NCI-H524 treated with DMSO at 0.1 percent for 48 hours (cell line): Measurements from ENCODE around the gene VPS54.

ENCODE experiments used
- DNase-seq: peaks from one replicate; lab custom pipeline; 2025; lab: John Stamatoyannopoulos, UW

Gene VPS54

DNA sequence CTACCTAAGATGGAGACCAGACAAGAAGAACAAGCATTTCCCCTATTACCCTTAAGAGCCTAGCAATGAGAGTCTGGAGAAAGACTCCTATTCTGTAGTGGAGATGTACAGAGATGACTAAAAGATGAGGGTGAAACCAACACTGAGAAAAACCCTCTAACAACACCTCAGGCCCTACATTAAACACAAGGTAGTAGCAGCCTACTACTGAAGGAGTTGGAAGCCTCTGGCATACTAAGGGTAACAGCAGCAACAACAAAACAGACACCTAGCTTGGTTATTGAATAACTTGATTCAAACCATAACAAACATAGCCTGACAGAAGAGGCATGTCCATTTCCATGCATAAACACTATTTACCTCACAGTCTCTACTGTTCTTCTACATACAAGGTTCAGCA is 117.1 kb downstream of the VPS54 start:
- no peak for DNase-seq

DNA sequence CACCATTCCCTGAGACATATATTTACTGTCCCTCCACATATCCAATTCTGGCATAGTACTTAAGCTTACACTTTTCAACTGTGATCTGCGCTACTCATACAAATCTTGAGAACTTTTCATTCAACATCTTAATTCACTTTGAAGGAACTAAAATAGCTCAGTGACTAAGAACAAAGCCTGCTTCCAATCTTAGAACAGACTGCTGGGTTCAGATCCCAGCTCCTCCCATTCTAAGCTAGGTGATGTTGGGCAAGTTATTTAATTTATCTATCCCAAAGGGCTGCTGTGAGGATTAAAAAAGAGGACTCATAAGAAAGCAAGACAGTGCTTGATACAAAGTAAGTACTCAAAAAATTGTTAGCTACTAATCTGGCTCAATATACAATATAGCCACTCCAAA is 119.6 kb downstream of the VPS54 start:
- DNase-seq = no peak

DNA sequence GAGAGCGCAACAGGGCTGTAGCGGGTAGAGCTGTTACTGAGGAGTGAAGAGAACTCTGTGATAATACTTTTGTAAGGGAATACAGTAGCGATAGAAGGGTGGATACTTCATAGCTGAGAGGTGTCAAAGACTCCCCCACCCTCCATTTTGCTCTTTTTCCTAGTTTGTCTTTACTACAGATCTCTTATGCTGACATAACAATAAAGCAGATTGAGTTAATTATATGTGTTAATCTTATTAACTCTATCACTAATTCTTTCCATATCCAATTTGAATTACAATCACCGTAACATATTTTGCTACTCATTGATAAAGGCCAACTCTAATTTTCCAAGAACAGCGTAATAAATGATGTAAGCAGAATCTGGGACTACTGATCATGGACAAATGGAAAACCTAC is 120.4 kb downstream of the VPS54 start:
- no peak for DNase-seq

DNA sequence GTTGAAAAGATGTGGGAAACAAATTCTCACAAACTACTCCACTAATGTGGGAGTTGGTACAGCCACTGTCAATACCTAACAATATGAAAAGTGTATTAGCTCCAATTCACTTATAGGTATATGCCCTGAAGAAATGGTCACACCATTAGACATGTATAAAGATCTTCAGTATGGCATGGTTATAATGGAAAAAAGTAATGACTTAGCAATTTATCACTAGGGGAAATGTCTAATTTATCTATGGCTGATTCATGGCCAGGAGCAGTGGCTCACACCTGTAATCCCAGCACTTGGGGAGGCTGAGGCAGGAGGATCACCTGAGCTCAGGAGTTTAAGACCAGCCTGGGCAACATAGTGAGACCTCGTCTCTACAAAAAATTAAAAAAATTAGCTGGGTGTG is 125.1 kb downstream of the VPS54 start:
- no peak for DNase-seq

DNA sequence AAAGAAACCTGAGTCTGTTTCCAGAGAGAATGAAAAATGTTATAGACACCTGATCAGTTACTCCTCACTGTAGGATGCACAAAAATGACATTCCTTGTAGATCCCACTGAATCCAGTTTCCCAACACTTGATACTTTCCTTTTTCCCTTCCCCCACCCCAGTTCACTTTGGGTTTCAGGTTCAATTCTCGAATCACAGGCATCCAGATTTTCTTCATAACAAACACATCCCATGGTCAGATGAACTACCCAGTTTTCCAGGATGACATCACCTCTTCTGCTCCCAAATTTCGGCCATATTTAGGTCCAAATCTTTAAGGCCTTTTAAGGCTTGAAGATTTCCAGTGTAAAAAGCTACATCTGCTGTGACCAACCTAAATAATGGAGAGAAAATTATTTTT is 126.1 kb downstream of the VPS54 start:
- DNase-seq = no peak

DNA sequence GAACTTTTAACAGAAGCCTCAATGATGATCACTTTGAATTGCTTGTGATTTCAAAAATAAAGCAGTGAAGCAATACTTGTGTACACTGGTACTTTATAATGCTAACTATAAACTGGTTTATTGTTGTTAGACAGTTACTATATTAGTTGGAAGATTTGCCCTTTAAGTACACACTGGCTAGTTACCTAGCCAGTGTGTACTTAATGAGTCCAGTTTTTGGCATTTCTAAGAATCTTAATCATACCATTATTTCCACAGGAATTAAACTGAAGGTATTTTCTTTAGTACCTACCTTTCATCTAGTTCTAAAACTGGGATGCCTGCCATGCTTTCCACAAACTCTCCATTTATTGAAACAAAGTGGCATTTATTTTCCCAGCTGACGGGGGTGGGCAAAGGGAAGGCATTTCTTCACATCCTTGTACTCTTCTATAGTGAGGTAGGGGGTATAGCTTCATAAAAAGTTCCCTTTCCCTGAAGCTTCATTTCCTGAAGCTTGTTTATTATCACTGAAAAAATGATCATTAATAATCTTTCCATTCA is 127.7 kb downstream of the VPS54 start:
- no peak for DNase-seq

DNA sequence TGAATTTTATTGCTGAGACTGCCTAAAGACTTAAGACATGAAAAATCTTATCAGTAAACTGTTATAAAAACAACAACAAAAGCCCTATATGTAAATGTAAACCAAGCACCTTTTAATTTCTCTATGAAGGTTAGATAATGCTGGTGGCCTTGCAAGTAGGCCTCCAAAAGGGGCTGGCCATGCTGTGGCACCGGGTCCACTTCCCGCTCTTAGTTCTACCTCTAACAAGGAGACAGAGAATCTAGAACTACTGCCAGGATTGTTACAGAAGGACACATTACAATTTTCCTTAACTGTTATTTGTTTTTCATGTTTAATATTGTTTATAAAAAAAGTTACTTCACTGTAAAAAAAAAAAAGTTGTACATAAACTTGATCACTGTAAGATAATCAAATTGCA is 128.6 kb downstream of the VPS54 start:
- DNase-seq = no peak

DNA sequence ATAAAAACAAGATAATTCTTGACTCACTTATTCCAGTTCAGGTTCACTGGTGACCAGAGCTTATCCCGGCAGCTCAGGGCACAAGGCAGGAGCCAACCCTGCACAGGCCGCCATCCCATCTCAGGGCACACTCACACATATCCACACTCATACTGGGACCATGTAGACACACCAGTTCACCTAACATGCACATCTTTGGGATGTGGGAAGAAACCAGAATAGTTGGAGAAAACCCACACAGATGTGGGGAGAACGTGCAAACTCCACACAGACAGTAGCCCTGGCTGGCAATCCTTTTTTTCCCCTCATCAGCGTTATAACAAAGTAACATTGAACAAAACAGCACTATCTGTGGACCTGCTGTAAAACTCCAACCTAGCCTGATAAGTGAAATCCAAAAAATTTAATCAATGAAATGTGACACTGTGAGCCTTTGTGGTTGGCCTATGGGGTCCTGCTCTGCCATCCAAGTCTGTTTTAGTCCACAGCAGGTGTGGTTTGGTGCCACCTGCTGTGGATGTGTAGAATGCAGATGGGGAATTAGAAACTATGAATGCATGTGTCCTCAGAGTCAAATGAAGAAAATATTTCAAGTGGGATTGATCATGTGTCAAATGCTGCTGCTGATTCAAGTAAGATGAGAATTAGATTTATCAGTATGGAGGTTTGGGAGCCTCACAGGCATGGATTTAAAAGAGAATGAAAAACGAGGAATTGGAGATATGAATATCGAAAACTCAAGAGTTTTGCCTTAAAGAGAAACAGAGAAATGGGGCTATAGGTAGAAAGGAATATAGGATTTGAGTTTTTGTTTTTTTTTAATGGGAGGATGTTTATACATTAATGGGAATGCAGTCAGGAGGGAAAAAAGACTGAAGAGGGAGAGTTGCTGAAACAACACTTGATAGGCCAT is 130.5 kb downstream of the VPS54 start:
- no peak for DNase-seq

DNA sequence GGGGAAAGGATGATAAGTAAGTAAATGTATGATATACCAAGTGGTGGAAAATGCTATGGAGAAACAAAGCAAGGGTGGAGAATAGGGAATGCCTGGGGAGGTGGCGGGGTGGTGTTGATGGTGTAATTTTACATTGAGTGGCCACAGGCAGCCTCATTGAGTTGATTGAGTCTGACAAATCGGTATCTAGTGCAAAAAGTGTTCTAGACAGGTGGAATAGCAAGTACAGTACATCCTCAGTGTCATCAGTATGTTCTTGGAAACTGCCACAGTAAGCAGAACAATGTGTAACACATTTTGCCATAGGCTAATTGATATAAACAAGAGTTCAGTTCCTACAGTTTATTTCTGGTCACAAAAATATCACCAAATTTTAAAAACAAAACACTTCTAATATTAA is 131.2 kb downstream of the VPS54 start:
- DNase-seq = no peak

DNA sequence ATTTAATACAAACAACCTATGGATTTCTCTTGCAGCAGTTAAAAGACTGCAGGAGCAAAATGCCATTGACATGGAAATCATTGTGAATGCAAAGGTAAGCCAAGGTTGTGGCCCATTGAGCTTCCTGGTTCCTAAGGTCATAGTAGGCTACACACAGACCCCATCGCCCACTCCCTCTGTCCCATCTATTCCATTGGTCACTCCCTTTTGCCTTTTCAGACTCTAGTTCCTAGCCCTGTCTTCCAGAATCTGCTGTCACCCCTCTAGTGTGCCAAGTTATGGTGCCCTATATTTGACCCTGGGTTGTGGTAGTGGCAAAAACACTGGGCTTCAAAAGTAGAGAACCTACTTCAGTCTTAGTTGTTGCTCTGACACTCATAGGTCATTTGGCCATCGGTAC is 132.8 kb downstream of the VPS54 start:
- DNase-seq = no peak

DNA sequence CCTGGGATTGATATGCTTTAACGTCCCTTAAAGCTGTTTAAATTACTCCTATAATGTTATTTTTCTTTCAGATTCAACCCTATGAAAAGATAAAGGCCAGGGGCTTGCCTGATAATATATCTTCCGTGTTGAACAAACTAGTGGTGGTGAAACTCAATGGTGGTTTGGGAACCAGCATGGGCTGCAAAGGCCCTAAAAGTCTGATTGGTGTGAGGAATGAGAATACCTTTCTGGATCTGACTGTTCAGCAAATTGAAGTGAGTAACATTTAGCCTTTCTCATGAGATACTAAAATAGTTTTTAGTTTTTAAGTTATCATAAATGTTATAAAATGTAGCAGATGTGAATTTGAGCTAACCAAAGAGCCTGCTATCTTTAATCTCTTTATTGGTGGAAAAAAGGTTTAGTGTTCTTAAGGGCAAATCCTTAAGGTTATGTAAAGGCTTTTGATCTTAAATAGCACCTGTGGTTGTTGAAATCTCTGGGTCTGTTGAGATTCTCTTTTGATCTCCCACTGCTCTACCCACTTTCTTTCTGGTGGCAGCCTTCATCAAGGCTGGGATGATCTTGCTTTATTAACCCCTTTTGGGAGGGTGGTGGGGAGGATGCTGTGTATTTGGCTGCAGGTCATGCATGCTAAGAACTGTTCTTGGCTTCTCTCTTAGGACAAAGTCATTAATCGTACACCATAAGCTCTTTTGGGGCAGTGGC is 136.7 kb downstream of the VPS54 start:
- DNase-seq = no peak

DNA sequence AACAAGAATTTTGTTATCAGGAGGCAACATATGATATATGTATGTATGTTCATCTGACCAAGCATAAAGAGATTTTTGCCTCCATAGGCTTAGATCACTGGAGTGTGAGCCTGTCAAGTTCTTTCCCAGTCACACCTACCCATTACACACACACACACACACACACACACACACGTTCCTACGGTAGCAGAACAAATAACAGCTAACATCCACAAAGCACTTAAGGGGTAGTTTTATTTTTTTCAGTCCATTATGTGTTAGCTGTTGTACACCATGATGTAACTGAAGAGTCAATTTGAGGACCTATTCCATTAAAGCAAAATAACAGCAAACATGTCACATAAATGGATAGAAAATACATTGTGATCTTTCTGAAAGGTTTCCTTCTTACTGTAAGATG is 138.0 kb downstream of the VPS54 start:
- DNase-seq = no peak

DNA sequence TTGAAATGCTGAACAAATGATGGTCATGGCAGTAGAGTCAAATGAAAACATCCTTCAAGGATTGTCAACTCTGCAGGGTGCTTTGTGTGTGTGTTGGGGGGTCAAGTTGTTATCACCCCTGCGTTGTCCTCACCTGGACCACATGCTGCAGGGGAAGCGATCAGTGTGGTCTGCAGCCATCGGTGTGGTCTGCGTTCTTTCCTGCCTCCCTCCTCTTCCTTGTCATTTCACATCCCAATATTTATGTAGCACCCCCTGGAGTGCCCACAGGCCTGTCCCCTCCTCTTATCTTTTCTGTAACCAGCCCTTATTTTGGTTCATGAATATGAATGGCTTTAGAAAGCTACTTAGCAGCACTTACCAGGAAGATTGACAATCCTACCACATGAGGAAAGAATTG is 138.6 kb downstream of the VPS54 start:
- DNase-seq = no peak

DNA sequence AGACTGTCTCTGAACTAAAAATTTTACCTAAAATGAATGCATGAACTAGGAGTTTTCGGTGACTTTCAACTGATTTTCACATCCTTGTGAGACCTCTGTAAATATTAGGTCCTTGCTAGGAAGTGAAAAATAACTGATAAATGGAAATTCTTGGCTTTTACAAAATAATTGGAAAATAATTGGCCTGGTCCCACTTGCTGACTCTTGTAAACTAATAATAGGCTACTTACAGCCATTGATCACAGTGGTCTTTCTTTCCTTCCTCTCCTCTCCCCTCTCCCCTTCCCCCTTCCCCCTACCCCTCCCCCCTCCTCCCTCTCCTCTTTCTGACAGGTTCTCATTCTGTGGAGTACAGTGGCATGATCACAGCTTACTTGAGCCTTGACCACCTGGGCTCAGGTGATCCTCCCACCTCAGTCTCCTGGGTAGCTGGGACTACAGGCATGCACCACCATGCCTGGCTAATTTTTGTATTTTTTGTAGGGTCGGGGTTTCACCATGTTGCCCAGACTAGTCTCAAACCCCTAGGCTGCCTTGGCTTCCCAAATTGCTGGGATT is 139.3 kb downstream of the VPS54 start:
- DNase-seq = no peak

DNA sequence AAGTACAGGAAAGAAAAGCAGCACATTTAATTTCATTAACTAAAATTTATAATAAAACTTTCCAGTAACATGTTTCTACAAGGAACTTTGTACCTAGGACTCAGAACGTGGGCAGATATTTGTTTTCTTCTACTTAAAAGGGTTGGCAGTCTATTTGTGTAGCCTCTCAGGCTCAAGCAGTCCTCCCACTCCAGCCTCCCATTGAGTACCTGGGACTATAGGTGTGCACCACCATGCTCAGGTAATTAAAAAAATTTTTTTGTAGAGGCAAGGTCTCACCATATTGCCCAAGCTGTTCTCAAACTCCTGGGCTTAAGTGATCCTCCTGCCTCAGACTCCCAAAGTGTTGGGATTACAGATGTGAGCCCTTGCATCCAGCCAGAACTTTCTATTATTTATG is 140.7 kb downstream of the VPS54 start:
- no peak for DNase-seq

DNA sequence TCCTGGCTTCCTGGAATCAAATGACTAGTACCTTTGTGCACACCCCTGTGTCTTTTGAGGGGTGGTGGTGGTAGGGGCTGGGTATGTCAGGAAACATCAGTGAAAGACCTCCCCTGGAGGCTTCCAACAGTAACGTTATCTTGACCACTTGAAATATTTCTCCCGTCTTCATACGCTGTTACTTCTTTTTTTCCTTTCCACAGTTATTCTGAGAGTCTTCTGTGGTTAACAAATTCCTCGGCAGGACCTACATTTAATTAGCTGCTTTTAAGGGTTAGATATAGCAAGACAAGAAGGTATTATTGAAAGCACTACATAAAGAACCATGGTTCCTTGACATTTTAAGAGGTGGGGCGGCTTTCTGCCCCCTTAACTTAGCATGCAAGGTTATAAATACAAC is 142.9 kb downstream of the VPS54 start:
- DNase-seq = no peak

DNA sequence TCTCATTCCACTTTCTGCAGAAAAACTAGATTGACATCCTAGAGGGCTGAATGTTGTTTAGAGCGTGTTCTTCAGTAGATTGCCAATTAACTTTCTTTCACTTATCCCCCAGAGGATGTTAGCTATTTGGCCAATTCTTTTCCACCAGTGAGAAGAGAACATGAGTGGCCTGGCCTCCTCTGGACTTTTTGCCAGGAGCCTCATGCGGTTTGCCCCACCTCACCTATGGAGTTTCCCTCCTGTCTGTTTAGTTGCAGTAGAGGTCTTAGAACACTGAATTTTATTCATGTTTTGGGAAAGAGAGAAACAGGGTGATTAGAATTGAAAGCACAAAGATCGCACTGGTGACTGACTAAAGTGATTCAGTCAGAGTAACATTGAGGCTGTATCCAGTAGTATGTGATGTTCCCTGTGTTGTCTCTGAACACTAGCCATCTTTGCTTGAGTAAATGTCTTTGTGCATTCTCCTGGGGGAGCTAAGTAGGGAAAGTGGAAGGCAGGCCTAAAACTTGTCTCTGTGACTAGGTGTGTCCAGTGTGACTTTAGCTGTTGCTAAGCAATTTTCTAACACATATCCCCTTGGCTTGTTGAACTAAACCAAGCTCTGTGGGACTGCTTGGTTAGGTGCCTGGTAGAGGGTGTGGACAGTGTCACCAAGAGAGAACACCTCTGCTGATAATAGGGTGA is 143.5 kb downstream of the VPS54 start:
- no peak for DNase-seq

DNA sequence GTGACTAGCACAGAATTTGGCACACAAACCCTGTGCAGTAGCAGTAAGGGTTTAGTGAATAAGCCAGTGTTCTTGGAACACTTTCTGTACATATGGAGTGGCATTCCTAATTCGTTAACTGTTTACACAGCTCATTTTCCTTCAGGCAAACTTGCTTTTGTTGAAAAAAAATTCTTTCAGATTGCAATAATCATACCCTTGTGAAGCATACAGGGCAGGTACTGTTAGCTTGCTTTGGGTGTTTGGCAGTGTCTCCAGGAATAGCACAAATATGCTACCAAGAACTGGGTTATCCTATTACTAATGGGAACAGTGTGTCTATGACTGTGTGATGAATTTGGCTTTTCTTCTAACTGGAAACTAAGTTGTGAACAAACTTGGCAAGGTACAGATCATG is 144.1 kb downstream of the VPS54 start:
- DNase-seq = no peak

DNA sequence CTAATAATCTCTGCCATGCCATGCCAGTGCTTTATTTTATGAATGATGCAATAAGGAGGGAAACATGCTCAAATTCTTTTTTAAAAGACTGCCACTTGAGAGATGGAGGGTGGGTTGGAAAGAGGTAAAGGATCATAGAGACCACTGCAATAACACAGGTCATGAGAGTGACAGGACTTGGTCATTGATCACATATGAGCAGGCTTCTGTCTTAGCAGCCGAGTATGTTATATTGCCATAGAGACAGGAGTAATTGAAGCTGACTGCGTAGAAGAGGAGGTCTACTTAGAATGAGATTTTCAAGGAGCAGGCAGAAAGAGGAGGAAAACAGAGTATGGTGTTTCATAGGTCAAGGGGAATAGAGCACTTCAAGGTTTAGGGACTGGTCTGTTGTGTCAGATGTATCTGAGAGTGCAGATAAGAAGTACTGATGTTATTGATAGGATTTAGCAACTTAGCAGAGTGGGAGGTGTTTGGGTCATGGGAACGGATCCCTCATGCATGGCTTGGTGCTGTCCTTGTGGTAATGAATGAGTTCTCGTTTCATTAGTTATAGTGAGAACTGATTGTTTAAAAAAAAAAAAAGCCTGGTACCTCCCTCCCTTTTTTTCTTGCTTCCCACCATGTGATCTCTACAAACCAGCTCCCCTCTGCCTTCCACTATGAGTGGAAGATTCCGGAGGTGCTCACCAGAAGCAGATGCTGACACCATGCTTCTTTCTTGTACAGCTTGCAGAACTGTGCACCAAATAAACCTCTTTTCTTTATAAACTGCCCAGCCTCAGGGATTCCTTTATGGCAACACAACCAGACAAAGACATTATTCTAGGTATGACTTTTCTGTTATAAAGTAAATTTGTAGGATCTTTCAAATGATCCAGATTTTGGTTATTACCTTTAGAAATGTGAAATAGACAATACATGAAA is 144.8 kb downstream of the VPS54 start:
- no peak for DNase-seq

DNA sequence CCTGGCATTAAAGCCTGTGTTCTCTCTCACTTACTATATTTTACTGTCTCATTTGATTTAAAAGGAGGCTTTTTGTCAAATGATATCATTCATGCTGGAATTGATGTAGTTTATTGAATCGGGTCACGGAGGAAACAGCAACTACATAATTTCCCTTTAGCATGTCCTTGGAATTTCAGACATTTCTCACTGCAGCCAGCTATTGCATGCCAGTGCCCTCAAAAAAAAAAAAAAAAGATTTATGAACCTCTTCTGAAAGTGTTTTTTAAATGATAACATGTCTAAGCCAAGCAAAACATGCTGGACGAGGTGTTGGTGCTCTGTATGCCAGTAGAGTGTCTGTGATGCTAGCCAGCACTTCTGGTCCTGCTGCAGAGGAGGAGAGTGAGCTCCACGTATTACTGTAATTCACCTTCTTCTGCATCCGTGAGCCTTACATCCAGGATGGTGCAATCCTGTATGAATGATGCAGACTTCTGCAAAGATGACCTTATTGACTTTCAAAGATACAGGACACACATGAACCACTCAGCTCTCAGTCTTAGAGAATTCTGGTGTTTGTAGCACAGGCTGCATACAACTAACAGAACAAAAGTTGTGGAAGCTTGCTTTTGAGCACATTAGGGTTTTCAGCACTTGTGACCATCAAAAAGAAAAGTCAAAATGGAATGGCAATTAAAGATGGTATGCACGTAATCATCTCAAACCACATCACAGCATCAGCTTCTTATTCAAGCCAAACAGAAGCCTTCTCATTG is 146.5 kb downstream of the VPS54 start:
- no peak for DNase-seq

DNA sequence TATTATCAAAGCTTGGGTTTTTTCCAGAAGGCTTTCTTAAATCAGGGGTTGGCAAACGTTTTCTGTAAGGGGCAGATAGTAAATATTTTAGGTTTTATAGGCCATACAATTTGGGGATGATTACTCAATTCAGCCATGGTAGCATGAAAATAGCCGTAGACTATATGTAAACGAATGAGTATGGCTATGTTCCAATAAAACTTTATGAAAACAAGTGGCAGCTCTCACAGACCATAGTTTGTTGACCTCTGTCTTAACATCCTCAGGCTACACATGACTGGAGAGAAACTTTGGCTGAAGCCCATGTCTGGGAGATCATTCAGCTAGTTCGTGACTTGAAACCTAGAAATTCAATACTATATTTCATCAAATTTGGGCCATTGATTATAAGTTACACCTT is 147.4 kb downstream of the VPS54 start:
- DNase-seq = no peak
